Measurements from ENCODE around the gene ZNF496. TPM values are rescaled to one million over a fixed set of nuclear protein-coding genes. Genes with fewer than 3 reads are reported as not detected.

Gene ZNF496
- total and polyA plus RNA-seq, 2 of the 13 experiments (the other 11 are each of a cell fraction or from before 2014, with no cell fraction given) = 14.8 to 18.6 TPM

GRCh38 chr1:247300491-247301175 is 31.0 kb downstream of the ZNF496 start:
- ChIA-PET POLR2A (no interaction called here), CTCF (ENCODE audit: low intra/inter-chr PET ratio, low total read pairs) (no interaction called here)
- BruUV-seq (replicated peaks) = no TSS peak
- H3K4me1 ChIP-seq (ENCODE audit: insufficient read depth, low read length) = peaks cover 19% of the 10 kb centered on the region
- H3K4me3 ChIP-seq (replicated peaks in 1 of 3; ENCODE audit: insufficient read depth in 1 of 3, low read depth in 2 of 3, low read length in 3 of 3) = no peak overlapping the region
- H3K9ac ChIP-seq (ENCODE audit: insufficient read depth, low read depth, low read length) = no peak overlapping the region
- no peak overlapping the region for H3K27ac ChIP-seq (ENCODE audit: extremely low read length, insufficient read depth, low read length)
- peaks cover 14 to 20% of the 10 kb centered on the region in 2 experiments; a peak in 4 of 5 replicates for H3K36me3 ChIP-seq (replicated peaks in 1 of 2; ENCODE audit: control insufficient read depth in 1 of 2, insufficient read depth in 2 of 2, low read length in 2 of 2)
- DNase-seq (ENCODE audit: low spot score) = no peak
- intact Hi-C loops (cut with micrococcal nuclease; ENCODE audit: unreplicated experiment) (no loop called here), in situ Hi-C loops (cut with HindIII; ENCODE audit: extremely low pct_ligation_motif_present, low pct_unique_long_range_greater_than_20kb) (no loop called here)
- no peaks in the 10 kb centered on the region for H4K20me1 ChIP-seq (ENCODE audit: insufficient read depth, low read length)
- no peaks in the 10 kb centered on the region for H3K27me3 ChIP-seq (ENCODE audit: control insufficient read depth in 1 of 2, insufficient read depth in 2 of 2, low read length in 2 of 2)
- 98% methylated on average over 22 of the region's 47 CpGs for WGBS (ENCODE audit: low lambda C conversion rate)
- no peak for TF ChIP-seq HNRNPUL1 (IDR thresholded peaks at IDR 0.05; ENCODE audit: low read depth, low read length)
- TF ChIP-seq POLR2A (IDR thresholded peaks at IDR 0.05; ENCODE audit: insufficient read depth in 1 of 2, low read depth in 2 of 2, low read length in 2 of 2) = 0 out of 4 replicates have a peak, but pooled peaks of 1 of the 2 experiments have one; percentile 16
- TF ChIP-seq ZNF460 (CRISPR knock-in tag; IDR thresholded peaks at IDR 0.05; ENCODE audit: borderline replicate concordance) = no peak
- no peak for TF ChIP-seq TERF1 (CRISPR knock-in tag; IDR thresholded peaks at IDR 0.05)
- no peak for TF ChIP-seq PAWR (CRISPR knock-in tag; IDR thresholded peaks at IDR 0.05; ENCODE audit: borderline replicate concordance)
- no peak for TF ChIP-seq CENPX (CRISPR knock-in tag; IDR thresholded peaks at IDR 0.05)
- no peak for TF ChIP-seq SYNCRIP (IDR thresholded peaks at IDR 0.05; ENCODE audit: insufficient read depth, low read depth, low read length)
- no peak for TF ChIP-seq CEBPB (IDR thresholded peaks at IDR 0.05; ENCODE audit: borderline replicate concordance, low read depth, low read length)
- H3K9me3 ChIP-seq (ENCODE audit: low read length) = no peaks in the 10 kb centered on the region
- H3K4me2 ChIP-seq (ENCODE audit: low read depth, low read length) = no peak overlapping the region
- FAIRE-seq = no peak
- no peak overlapping the region for H2AFZ ChIP-seq (ENCODE audit: low read length)
- no peak for ATAC-seq
- no peaks in the 10 kb centered on the region for H3K79me2 ChIP-seq (ENCODE audit: insufficient read depth, low read length)
